NCI-H187 (cell line): ENCODE measurements around the gene SUDS3.
"Not testable (repeated sequence)": the region's sequence is repeated elsewhere in the genome, so short reads cannot be mapped to it uniquely, and the experiment has no call there.

ENCODE experiments used
- DNase-seq, 2 experiments: peaks; one replicate each; lab custom pipeline; 2025; lab: John Stamatoyannopoulos, UW

SUDS3 gene

GRCh38 chr12:118376089-118377020 is at the start of gene SUDS3:
SUDS3 (plus strand) TSS chr12:118376555; CDS start chr12:118376692, 137 bp downstream.
- DNase-seq = peak; percentile 86 to 92

- DNase-seq = no peak
Observed at GRCh38 chr12:118326991-118327390, 49.4 kb upstream of the SUDS3 start.

- DNase-seq = no peak
Observed at GRCh38 chr12:118327391-118327790, 49.0 kb upstream of the SUDS3 start.

- no peak for DNase-seq
Observed at GRCh38 chr12:118328486-118329330, 47.6 kb upstream of the SUDS3 start.

DNA sequence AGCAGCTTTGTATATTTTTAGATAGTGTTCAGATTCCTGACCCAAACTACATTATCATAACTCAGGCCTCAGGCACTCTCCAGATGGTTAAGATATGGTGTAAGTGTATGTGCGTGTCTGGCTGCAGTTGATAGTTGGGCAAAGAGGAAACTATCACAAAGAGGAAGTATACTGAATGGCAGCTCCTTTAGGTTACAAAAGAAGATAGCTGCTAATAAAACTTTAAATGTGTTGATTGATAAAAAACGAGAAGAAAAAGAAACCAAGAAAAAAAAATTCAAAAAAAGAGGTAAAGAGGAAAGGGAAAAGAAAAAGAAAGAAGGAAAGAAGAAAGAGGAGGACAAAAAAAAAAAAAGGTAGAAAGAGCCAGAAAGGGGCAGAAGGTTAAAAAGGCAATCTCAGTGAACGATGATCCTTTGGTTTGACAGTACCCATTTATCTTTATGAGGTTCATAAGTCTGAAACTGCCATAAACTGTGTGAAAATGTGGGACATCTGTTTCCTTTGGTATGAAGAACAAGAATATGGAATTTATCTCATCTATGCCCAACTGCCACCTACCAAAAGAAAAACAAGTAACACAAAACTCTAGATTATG is 45.8 kb upstream of the SUDS3 start:
- no peak for DNase-seq

DNA sequence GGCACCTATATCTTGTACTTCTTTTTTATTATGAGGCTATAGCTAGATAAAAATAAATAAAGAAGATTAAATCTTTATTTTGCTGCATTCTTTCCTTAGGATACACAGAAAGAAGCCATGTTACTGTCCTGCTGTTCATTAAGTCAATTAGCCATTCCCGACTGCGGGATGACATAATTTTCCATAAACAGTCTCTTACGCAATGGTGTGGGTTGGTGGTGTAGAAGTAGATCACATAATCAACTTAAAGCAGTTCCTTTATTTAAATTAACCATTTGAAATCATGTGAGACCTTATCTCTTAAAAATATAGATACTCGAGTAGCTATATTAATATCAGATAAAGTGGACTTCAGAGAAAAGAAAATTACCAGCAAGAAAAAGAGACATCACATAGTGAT is 43.8 kb upstream of the SUDS3 start:
- no peak for DNase-seq

GRCh38 chr12:118334241-118334640 is 42.1 kb upstream of the SUDS3 start:
- no peak for DNase-seq

- DNase-seq = no peak
Observed at GRCh38 chr12:118334939-118335567, 41.3 kb upstream of the SUDS3 start.

DNA sequence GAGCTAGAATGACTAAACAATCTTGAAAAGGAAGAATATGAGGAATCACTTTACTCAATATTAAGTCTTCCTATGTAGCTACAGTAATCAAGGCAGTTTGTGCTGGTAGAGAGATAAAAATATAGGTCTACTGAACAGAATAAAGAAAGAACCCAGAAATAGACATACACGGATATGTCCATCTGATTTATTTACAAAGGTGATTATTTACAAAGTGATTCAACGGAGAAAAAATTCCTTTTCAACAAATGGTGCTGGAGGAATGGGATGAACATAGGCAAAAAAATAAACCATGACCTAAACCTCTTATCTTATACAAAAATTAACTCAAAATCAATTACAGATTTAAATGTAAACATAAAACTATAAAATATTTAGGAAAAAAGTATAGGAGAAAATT is 40.2 kb upstream of the SUDS3 start:
- DNase-seq = no peak

GRCh38 chr12:118337194-118337838 is 39.0 kb upstream of the SUDS3 start:
- no peak for DNase-seq

DNA sequence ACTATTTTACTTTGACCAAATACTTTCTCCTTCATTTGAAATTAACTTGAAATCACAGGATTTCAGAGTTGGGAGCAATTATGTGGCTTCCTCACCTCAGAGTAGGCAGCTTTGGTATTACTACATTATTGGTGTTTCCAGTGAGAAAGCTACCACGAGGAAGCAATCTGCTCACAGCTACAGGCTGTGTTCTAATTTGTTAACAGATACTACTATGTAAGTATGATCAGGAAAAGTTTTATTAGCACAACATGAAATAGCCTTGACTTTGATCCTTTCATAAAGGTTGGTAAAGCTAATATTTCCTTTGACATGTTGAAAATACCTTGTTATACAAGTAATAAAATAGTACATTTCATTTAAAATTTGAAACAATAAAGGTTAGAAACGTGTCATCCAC is 34.3 kb upstream of the SUDS3 start:
- DNase-seq = no peak

DNA sequence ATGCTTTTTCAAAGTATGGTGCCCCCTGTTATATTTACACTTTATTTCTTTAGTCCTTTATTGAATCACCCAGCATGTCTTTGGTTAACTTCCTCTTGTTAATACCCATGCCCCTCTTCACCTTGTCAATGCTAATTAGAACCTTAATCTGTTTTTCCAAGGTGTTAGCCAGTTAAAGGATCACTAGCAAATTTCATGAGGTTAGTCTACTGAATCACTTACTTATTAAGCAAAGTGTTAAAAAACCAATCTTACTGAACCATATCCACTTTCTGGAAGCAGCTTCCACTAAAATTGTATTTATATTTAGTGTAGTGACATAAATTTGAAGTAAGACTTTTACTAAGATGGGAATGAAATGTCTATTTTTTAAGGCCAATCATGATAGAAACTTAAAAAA is 31.5 kb upstream of the SUDS3 start:
- DNase-seq = no peak

GRCh38 chr12:118345355-118345754 is 31.0 kb upstream of the SUDS3 start:
- no peak for DNase-seq

DNA sequence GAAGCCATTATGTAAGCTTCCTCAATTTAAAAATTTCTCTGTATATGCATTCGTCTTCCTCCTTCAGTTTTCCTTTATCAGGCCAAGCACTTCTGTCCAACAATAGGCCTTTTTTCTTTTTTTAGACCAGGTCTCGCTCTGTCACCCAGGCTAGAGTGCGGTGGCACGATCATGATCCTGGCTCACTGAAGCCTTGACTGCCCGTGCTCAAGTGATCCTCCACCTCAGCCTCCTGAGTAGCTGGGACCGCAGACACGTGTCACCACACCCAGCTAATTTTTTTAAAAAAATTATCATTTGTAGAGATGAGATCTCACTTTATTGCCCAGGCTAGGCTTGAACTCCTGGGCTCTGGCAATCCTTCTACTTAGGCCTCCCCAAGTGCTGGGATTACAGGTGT is 29.5 kb upstream of the SUDS3 start:
- no peak for DNase-seq

GRCh38 chr12:118347916-118348315 is 28.4 kb upstream of the SUDS3 start:
- no peak for DNase-seq

DNA sequence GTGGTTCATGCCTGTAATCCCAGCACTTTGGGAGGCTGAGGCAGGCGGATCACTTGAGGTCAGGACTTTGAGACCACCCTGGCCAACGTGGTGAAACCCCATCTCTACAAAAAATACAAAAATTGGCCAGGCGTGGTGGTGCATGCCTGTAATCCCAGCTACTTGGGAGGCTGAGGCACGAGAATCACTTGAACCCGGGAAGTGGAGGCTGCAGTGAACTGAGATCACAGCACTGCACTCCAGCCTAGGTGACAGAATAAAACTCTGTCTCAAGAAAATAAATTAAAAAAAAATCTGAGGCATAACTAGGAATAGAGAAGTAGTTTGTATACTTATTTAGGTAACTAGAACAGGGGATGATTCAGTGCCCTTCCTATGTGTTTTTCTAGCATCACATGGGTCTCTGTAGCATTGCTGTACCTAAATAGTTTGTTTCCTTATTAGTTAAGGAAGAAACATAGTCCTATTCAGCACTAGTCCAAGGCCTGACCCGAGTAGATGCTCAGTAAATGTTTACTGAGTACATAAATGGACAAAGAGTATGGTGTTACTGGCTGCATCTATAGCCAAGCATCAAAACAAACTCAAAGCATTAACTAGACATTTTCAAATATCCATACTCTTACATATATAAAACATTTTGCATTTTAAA is 25.3 kb upstream of the SUDS3 start:
- no peak for DNase-seq

DNA sequence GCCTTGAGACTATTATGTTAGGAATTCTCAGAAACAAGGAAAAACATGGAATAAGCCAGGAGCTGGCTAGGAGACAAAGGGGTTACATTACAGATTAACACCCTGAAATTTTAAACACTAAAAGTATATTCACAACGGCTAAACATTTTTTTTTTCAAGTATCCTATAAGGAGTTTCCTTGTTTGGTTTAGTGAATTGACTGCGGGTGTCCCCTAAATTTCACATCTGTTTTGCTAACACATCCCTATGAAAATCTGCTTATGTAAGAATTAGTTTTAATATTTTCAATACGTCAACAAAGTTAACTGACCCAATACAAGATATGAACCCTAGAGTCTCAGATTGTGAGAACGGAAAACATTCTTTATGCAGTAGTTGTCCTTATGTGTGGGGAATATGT is 22.6 kb upstream of the SUDS3 start:
- DNase-seq = no peak

DNA sequence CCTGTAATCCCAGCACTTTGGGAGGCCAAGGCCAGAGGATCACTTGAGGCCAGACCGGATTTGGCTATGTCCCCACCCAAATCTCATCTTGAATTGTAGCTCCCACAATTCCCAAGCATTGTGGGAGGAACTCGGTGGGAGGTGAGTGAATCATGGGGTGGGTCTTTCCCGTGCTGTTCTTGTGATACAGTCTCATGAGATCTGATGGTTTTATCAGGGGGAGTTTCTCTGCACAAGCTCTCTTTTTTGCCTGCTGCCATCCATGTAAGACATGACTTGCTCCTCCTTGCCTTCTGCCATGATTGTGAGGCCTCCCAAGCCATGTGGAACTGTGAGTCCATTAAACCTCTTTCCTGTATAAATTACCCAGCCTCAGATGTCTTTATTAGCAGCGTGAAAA is 21.9 kb upstream of the SUDS3 start:
- DNase-seq = not testable (repeated sequence)

DNA sequence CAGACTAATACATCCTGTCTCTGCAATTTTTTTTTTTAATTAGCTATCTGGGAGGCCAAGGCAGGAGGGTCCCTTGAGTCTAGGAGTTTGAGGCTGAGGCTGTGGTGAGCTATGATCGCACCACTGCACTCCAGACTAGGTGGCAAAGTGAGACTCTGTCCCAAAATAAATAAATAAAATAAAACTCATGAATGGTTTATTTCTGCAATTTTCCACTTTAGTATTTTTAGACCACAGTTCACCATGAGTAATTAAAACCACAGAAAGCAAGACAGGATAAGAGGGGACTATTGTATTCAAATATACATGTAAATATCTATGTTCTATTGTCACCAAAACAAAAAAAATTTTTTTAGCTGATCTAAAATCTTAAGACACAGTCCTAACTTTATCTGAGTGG is 21.5 kb upstream of the SUDS3 start:
- DNase-seq = no peak

- DNase-seq = no peak
Observed at GRCh38 chr12:118355843-118356242, 20.5 kb upstream of the SUDS3 start.

GRCh38 chr12:118356809-118357256 is 19.5 kb upstream of the SUDS3 start:
- DNase-seq = no peak
